ENCODE measurements around the gene CKAP4.

Gene CKAP4

GRCh38 chr12:106256524-106256923 lies 8.7 kb upstream of the CKAP4 start:
- DNase-seq (ENCODE audit: extremely low read depth, low read depth), result no peak
- TF ChIP-seq CTCF (IDR thresholded peaks at IDR 0.05; ENCODE audit: low read depth, low read length), result no peak

- TF ChIP-seq CTCF (IDR thresholded peaks at IDR 0.05; ENCODE audit: low read depth, low read length), result no peak
- no peak for DNase-seq (ENCODE audit: extremely low read depth, low read depth)
Measured at GRCh38 chr12:106255952-106256351, 8.1 kb upstream of the CKAP4 start.

- no peak for TF ChIP-seq CTCF (IDR thresholded peaks at IDR 0.05; ENCODE audit: low read depth, low read length)
- DNase-seq (ENCODE audit: extremely low read depth, low read depth), result no peak
Measured at GRCh38 chr12:106255493-106255892, 7.7 kb upstream of the CKAP4 start.

- no peak for DNase-seq (ENCODE audit: extremely low read depth, low read depth)
- no peak for TF ChIP-seq CTCF (IDR thresholded peaks at IDR 0.05; ENCODE audit: low read depth, low read length)
Measured at GRCh38 chr12:106254724-106255123, 6.9 kb upstream of the CKAP4 start.

GRCh38 chr12:106251631-106252455 lies 4.0 kb upstream of the CKAP4 start:
- TF ChIP-seq CTCF (IDR thresholded peaks at IDR 0.05; ENCODE audit: low read depth, low read length), result no peak
- no peak for DNase-seq (ENCODE audit: extremely low read depth, low read depth)

- no peak for TF ChIP-seq CTCF (IDR thresholded peaks at IDR 0.05; ENCODE audit: low read depth, low read length)
- no peak for DNase-seq (ENCODE audit: extremely low read depth, low read depth)
Measured at GRCh38 chr12:106249411-106250135, 1.8 kb upstream of the CKAP4 start.

- DNase-seq (ENCODE audit: extremely low read depth, low read depth), result no peak
- TF ChIP-seq CTCF (IDR thresholded peaks at IDR 0.05; ENCODE audit: low read depth, low read length), result no peak
Measured at GRCh38 chr12:106248846-106249371, 1.1 kb upstream of the CKAP4 start.
